ENCODE results near the gene CPEB3.

- no peak for TF ChIP-seq CTCF (IDR thresholded peaks at IDR 0.05)
- no peak for TF ChIP-seq POLR2A (IDR thresholded peaks at IDR 0.05)
- TF ChIP-seq EP300 (IDR thresholded peaks at IDR 0.05) = no peak
Observed at GRCh38 chr10:92150823-92151222, 140.1 kb downstream of the CPEB3 start.

Measured in ovary (tissue), 3 donors.